Neural progenitor cell (in vitro differentiated cells): ENCODE data around the gene FGG. TPM values are rescaled to one million over a fixed set of nuclear protein-coding genes. Genes with fewer than 3 reads are reported as not detected.

Experiments used
- DNase-seq: peaks from one replicate; pipeline ENCODE4 v3.0.0-alpha.2; 2016; ENCODE audit warnings: low spot score
- H2AFZ ChIP-seq: fragments of 200-600 bp; sonication (generic); replicated peaks from 2 replicates; pipeline ENCODE4 v1.6.1; 2016; ENCODE audit warnings: antibody characterized with exemption
- H3F3A ChIP-seq: fragments of 200-600 bp; sonication (generic); 2 replicates; pipeline ENCODE4 v1.6.1; 2016; ENCODE audit warnings: antibody characterized with exemption, low read depth
- H3K27ac ChIP-seq: fragments of 200-600 bp; sonication (generic); 2 replicates; pipeline ENCODE4 v1.5.1; 2016; ENCODE audit warnings: mild to moderate bottlenecking
- H3K27me3 ChIP-seq: fragments of 200-600 bp; sonication (generic); 2 replicates; pipeline ENCODE4 v1.6.1; 2016; ENCODE audit warnings: mild to moderate bottlenecking, moderate library complexity
- H3K36me3 ChIP-seq: fragments of 200-600 bp; sonication (generic); 2 replicates; pipeline ENCODE4 v1.5.1; 2016
- H3K4me1 ChIP-seq: fragments of 200-600 bp; sonication (generic); 2 replicates; pipeline ENCODE4 v1.6.1; 2016; ENCODE audit warnings: mixed run types
- H3K4me2 ChIP-seq: fragments of 200-600 bp; sonication (generic); 2 replicates; pipeline ENCODE4 v1.6.1; 2016
- H3K4me3 ChIP-seq: fragments of 200-600 bp; sonication (generic); 2 replicates; pipeline ENCODE4 v1.5.1; 2016
- H3K79me2 ChIP-seq: fragments of 200-600 bp; sonication (generic); 2 replicates; pipeline ENCODE4 v1.6.1; 2016; ENCODE audit warnings: low read depth
- H3K9ac ChIP-seq: fragments of 200-600 bp; sonication (generic); 2 replicates; pipeline ENCODE4 v1.6.1; 2016
- H3K9me3 ChIP-seq: fragments of 200-600 bp; sonication (generic); 2 replicates; pipeline ENCODE4 v1.5.1; 2016; ENCODE audit warnings: low read depth
- H4K20me1 ChIP-seq: fragments of 200-600 bp; sonication (generic); 2 replicates; pipeline ENCODE4 v1.6.1; 2016; ENCODE audit warnings: low read depth
- H3K27ac Mint-ChIP-seq: 3 replicates; pipeline ENCODE4 v1.8.0; 2021; ENCODE audit warnings: mixed read lengths
- H3K27me3 Mint-ChIP-seq: 2 replicates; pipeline ENCODE4 v1.8.0; 2022; ENCODE audit warnings: low read depth, mild to moderate bottlenecking, inconsistent platforms, moderate library complexity, mixed read lengths; ENCODE audit not compliant: insufficient read depth
- H3K36me3 Mint-ChIP-seq: 3 replicates; pipeline ENCODE4 v1.8.0; 2021; ENCODE audit warnings: mixed read lengths
- H3K4me1 Mint-ChIP-seq: 3 replicates; pipeline ENCODE4 v1.8.0; 2021; ENCODE audit warnings: mixed read lengths
- H3K4me3 Mint-ChIP-seq: 3 replicates; pipeline ENCODE4 v1.8.0; 2021; ENCODE audit warnings: mild to moderate bottlenecking, moderate library complexity, mixed read lengths
- H3K9me3 Mint-ChIP-seq: 3 replicates; pipeline ENCODE4 v1.8.0; 2020; ENCODE audit warnings: mixed read lengths
- CTCF ChIP-seq: fragments of 200-600 bp; sonication (generic); IDR thresholded peaks from 2 replicates; pipeline ENCODE4 v1.5.1; 2017; ENCODE audit warnings: antibody characterized with exemption, mild to moderate bottlenecking
- EZH2 ChIP-seq: fragments of 200-600 bp; sonication (generic); IDR thresholded peaks from 2 replicates; pipeline ENCODE4 v1.6.1; 2017; ENCODE audit warnings: antibody characterized with exemption, mild to moderate bottlenecking, moderate library complexity
- EZH2phosphoT487 ChIP-seq: fragments of 200-600 bp; sonication (generic); IDR thresholded peaks from 2 replicates; pipeline ENCODE4 v1.6.1; 2017; ENCODE audit warnings: antibody characterized with exemption
- total RNA-seq: library from RNA; depleted of rRNA; stranded (reverse); fragments of >200 nt; gene quantifications from 2 replicates; pipeline ENCODE4 v1.2.3, GENCODE V29; 2015; ENCODE audit warnings: low replicate concordance

Gene FGG
- total RNA-seq, 1 donor from 2014 or later = not detected

GRCh38 chr4:154562697-154563254, 49.7 kb downstream of the FGG start, which contains the start of gene FGB:
Gene FGB, plus strand, starts transcription at chr4:154563011. Its CDS starts 8 bp downstream, at chr4:154563019.
- H3K79me2 ChIP-seq = no peaks in the 10 kb centered on the region
- no peaks in the 10 kb centered on the region for H3K4me1 Mint-ChIP-seq
- no peak within 1 kb of the TSS for H3K27ac Mint-ChIP-seq
- no peaks in the 10 kb centered on the region for H3K9me3 Mint-ChIP-seq
- no peak for TF ChIP-seq EZH2
- no peak for TF ChIP-seq CTCF
- no peak for TF ChIP-seq EZH2phosphoT487
- no peak within 1 kb of the TSS for H3K4me2 ChIP-seq
- H4K20me1 ChIP-seq = no peaks in the 10 kb centered on the region
- no peaks in the 10 kb centered on the region for H3K36me3 ChIP-seq
- no peak within 1 kb of the TSS for H3K4me3 Mint-ChIP-seq
- no peak for DNase-seq
- no peaks in the 10 kb centered on the region for H3K4me1 ChIP-seq
- H3K4me3 ChIP-seq = no peak within 1 kb of the TSS
- H3K27me3 Mint-ChIP-seq = peaks cover 2% of the 10 kb centered on the region
- no peaks in the 10 kb centered on the region for H3K9me3 ChIP-seq
- H3F3A ChIP-seq = no peaks in the 10 kb centered on the region
- no peak within 1 kb of the TSS for H2AFZ ChIP-seq
- no peak within 1 kb of the TSS for H3K27ac ChIP-seq
- H3K27me3 ChIP-seq = no peaks in the 10 kb centered on the region
- no peak within 1 kb of the TSS for H3K9ac ChIP-seq
- no peaks in the 10 kb centered on the region for H3K36me3 Mint-ChIP-seq

- no peaks in the 10 kb centered on the region for H3K27me3 ChIP-seq
- no peaks in the 10 kb centered on the region for H3F3A ChIP-seq
- H3K27me3 Mint-ChIP-seq = peaks cover 2% of the 10 kb centered on the region
- no peaks in the 10 kb centered on the region for H3K9me3 Mint-ChIP-seq
- no peak overlapping the region for H3K4me2 ChIP-seq
- no peak overlapping the region for H3K27ac ChIP-seq
- H3K36me3 ChIP-seq = no peaks in the 10 kb centered on the region
- no peak overlapping the region for H3K27ac Mint-ChIP-seq
- no peak overlapping the region for H2AFZ ChIP-seq
- no peaks in the 10 kb centered on the region for H3K36me3 Mint-ChIP-seq
- no peaks in the 10 kb centered on the region for H3K9me3 ChIP-seq
- no peaks in the 10 kb centered on the region for H3K4me1 Mint-ChIP-seq
- H3K4me3 ChIP-seq = no peak overlapping the region
- no peaks in the 10 kb centered on the region for H3K4me1 ChIP-seq
- no peaks in the 10 kb centered on the region for H3K79me2 ChIP-seq
- TF ChIP-seq EZH2phosphoT487 = no peak
- no peak for TF ChIP-seq EZH2
- TF ChIP-seq CTCF = no peak
- no peak for DNase-seq
- H3K4me3 Mint-ChIP-seq = no peak overlapping the region
- H4K20me1 ChIP-seq = no peaks in the 10 kb centered on the region
- no peak overlapping the region for H3K9ac ChIP-seq
These were observed 51.6 kb downstream of the FGG start for GRCh38 chr4:154560824-154561231.

GRCh38 chr4:154560419-154560801, 52.0 kb downstream of the FGG start:
- Mint-ChIP-seq H3K36me3 (no peaks in the 10 kb centered on the region), H3K27ac (no peak overlapping the region), H3K4me3 (no peak overlapping the region), H3K4me1 (no peaks in the 10 kb centered on the region), H3K9me3 (no peaks in the 10 kb centered on the region), H3K27me3 (peaks cover 2% of the 10 kb centered on the region)
- Histone ChIP-seq H3K27me3 (no peaks in the 10 kb centered on the region), H3K79me2 (no peaks in the 10 kb centered on the region), H3K4me3 (no peak overlapping the region), H3K36me3 (no peaks in the 10 kb centered on the region), H4K20me1 (no peaks in the 10 kb centered on the region), H3K9ac (no peak overlapping the region), H3K4me1 (no peaks in the 10 kb centered on the region), H2AFZ (no peak overlapping the region), H3K4me2 (no peak overlapping the region), H3K27ac (no peak overlapping the region), H3K9me3 (no peaks in the 10 kb centered on the region), H3F3A (no peaks in the 10 kb centered on the region)
- TF ChIP-seq EZH2phosphoT487 = no peak
- no peak for TF ChIP-seq CTCF
- no peak for TF ChIP-seq EZH2
- no peak for DNase-seq
